ENCODE data around the gene DPY30.
"Not testable (repeated sequence)": the region's sequence is repeated elsewhere in the genome, so short reads cannot be mapped to it uniquely, and the experiment has no call there.

The DPY30 gene
- 11.6 to 30.8 (median 27.1) reads per million in 3 experiments for total RNA-seq

DNA sequence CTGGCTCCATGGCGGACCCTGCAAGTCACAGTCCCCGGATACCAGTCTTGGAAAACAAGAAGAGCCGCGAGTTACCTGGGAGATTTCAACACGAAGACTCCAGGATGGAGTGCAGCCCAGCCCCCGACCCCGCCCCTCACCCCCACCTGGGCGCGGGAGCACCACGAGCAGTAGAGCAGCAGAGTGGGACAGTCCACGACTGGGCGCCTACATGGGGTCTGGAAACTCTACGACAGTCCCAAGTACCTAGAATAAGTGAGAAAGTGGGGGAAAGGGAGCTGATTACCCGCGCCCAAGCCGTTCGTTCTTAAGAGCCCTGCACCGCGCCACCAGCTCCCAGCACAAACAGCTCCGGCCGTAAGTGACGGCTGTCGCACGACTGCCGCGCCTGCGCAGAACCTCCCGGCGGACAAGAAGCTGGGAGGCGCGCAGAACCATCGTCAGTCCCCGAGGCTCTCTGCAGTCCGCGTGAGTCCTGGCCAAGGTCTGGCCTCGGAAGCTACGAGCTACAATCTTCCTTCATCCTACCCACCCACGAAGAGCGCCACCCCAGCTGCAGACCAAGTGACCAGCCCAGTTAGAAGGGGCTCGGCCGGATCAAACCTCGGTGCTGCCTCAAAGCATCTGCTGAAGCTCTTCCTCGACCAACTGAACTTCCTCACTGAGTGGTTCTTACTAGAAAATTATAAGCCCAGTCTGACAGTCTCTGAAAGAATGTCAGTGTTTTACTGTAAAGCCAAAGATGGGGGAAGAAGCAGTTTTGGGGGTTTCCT, at the start of gene DPY30:
Gene DPY30, minus strand, starts transcription at position 359 of the 773 bp plus-strand sequence. Its CDS starts 349 bp downstream, at position 10.
- peak; percentile 88 for DNase-seq

DNA sequence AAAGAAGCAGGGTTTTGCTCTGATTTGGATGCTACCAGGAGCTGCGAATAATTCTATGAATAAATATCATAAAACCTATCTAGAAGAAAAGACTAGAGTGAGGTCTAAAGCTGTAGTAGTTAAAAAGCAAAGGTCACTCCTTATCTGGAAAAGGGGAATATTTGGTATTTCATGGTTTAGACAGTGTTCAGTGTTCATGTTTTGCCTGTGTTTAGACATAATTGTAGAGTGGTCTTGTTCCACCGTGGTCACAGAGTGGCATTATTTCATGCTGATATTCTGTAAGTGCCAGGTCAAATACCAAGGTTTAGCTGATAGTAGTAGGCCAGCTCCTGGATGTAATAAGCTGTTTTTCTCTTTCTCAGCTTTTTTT, 34.5 kb upstream of the DPY30 start:
- DNase-seq, result no peak

DNA sequence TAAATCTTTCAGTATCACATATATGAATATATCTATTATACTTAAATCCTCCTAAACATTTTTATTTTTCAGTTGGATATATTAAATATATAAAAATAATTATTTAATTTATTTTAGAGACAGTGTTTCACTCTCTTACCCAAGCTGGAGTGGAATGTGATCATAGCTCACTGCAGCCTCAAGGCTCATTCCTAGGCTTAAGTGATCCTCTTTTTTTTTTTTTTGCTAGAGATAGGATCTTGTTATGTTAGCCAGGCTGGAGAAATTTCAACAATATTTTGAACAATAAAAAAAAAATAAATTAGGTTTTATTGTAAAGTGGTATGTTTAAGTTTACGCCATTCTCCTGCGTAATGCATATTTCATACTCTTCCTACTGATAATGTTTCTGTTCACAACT, 27.9 kb upstream of the DPY30 start:
- DNase-seq, result no peak

DNA sequence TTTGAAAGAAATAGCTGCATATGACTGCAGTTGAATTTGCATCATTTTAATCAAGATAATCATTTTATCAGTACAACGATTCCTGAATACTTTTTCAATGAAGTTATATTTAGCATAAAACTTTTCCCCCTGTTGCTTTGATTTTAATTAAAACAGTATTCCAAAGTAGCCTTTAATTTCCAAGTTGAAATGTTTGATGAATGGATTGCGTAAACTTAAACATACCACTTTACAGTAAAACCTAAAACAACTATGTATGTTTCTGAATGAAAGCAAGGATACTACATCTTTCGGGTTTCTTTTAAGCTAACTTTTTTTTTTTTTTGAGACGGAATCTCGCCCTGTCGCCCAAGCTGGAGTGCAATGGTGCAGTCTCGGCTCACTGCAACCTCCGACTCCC, 25.1 kb upstream of the DPY30 start:
- no peak for DNase-seq

DNA sequence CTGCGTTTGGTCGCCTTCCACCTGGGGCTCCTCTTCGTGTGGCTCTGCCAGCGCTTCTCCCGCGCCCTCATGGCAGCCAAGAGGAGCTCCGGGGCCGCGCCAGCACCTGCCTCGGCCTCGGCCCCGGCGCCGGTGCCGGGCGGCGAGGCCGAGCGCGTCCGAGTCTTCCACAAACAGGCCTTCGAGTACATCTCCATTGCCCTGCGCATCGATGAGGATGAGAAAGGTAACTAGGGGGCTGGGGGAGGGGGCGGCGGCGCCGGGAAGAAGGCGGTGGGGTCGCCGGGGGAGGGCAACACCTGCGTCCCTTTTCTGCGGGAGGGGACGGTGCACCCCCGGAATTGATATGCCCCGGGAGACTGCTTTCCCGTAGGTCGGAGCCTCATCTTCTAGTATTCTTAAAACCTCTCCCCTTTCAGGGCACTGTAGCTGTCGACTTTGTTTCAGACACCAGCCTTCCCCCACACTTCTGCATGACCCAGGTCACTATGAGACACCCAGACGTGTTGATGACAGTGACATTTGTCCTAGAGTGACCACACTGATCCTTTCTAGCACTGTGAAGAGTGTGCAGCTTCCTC, 24.5 kb upstream of the DPY30 start:
- peak; percentile 10 for DNase-seq

DNA sequence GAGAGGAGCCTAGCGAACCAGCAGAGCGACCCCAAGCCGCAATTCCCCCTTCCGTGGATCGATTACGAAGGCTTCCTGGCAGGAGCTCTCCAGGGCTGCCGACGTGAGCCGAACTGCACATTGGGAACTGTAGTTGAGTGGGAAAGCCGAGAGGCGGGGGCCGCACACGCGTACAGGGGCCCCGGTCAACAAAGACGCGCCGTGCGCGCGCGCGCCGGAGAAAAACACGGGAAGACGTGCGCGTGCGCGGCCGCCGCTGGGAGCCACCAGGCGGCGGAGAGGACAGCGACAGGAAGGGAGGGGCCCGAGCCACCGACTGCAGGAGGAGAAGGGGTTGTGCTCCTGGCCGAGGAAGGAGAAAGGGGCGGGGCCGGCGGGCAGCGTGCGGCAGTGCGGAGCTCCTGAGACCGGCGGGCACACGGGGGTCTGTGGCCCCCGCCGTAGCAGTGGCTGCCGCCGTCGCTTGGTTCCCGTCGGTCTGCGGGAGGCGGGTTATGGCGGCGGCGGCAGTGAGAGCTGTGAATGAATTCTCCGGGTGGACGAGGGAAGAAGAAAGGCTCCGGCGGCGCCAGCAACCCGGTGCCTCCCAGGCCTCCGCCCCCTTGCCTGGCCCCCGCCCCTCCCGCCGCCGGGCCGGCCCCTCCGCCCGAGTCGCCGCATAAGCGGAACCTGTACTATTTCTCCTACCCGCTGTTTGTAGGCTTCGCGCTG, 23.9 kb upstream of the DPY30 start, which contains the start of gene SPAST:
Gene SPAST, plus strand, starts transcription at position 247 of the 711 bp plus-strand sequence. Its CDS starts 276 bp downstream, at position 523.
- peak; percentile 95 for DNase-seq

DNA sequence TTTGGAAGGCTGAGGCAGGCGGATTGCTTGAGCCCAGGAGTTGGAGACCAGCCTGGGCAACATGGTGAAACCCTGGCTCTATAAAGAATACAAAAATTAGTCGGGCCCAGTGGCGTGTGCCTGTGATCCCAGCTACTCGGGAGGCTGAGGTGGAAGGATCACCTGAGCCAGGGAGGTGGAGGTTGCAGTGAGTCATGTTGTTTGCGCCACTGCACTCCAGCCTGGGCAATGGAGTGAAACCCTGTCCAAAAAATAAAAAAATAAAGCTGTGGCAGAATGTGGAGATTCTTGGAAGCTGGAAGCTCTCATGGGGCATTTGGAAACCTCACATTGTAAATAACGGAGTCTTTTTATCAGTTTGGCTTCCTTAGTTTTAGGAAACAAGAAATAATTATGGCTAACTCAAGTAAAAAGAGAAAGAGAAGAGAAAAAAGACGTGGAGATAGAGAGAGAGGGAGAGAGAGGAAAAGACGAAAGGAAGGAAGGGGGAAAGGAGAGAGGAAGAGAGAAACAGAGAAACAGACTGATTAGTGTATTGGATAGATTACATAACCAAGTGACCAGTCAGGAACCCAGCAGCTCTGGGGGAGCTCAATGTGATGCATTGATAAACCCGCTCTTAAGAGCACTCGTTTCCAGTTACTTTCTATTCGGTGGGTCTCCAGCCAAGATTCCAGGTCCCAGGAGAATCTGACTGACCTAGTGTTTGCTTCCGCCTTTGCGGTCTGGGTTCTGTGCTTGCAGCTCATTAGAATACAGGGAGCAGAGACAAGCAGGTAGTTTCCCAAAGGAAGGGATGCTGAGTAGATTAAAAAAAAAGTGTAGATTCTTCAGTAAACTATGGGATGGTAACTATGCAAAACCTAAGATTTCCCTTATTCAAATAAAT, 22.6 kb upstream of the DPY30 start:
- DNase-seq, result no peak

DNA sequence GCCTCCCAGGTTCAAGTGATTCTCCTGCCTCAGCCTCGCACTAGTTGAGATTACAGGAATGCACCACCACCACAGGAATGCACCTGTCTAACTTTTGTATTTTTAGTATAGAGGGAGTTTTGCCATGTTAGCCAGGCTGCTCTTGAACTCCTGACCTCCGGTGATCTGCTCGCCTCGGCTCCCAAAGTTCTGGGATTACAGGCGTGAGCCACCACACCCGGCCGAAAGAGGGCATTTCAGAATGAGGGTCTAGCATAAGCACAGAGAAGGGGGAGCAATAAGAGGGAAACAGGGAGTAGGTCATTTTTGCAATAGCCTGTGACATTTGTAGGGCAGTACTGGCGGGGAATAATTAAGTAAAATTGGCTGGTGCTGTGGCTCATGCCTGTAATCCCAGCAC, 21.8 kb upstream of the DPY30 start:
- no peak for DNase-seq

DNA sequence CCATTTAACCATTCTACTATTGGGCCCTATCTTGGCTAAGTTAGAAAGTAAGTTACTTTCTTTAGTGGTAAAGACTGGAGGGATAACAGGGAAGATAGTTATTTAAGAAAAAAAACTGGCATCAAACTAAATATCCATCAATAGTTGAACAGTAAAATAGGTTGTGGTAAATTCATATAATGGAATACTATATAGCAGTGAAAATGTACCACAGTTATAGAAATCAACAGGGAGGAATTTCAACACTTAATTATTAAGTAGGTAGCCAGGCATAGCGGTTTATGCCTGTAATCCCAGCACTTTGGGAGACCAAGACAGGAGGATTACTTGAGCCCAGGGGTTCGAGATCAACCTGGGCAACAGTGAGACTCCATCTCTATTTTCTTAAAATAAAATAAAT, 20.7 kb upstream of the DPY30 start:
- DNase-seq, result no peak

DNA sequence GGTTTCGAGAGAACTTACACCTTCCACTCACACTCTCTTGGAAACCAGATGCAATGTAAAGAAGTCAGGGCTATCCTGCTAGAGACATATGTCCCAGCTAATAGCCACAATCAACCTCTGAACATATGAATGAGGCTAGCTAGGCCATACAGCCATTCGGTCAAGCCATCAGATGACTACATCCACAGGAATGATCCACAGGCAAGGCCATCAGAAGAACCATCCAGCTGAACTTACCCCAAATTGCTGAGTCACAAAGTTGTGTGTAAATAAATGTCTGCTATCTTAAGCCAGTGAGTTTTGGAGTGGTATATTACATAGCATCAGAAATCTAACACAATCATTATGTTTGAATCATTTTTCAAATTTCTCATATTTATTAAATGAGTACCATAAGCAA, 18.5 kb upstream of the DPY30 start:
- no peak for DNase-seq

DNA sequence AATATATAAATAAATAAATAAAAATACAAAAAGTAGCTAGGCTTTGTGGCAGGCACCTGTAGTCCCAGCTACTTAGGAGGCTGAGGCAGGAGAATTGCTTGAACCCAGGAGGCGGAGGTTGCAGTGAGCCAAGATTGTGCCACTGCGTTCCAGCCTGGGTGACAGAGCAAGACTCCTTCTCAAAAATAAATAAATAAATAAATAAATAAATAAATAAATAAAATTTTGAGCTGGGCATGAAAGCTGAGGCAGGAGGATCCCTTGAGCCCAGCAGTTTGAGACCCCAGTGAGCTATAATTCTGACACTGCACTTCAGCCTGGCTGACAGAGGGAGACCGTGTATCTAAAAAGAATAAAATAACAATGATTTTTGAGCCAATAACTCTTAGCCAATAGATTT, 15.0 kb upstream of the DPY30 start:
- not testable (repeated sequence) for DNase-seq

DNA sequence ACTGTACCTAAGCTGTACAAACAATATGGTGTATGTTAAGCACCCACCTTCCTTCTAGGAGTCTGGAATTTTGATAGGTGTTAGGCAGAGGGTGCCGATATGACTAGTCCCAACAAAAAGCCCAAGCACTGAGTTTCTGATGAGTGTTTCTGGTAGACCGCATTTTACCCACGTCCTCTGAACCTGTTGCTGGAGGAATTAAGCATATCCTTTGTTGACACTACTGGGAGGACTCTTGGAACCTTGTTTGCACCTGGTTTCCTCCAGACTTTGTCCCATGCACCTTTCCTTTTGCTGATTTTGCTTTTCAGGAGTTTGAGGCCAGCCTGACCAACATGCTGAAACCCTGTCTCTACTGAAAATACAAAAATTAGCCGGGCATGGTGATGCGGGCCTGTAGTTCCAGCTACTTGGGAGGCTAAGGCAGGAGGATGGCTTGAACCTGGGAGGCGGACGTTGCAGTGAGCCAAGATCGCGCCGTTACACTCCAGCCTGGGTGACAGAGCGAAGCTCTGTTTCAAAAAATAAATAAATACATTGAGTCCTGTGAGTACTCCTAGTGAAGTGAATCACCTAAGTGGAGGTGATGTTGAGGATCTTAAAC, 12.3 kb upstream of the DPY30 start:
- no peak for DNase-seq

DNA sequence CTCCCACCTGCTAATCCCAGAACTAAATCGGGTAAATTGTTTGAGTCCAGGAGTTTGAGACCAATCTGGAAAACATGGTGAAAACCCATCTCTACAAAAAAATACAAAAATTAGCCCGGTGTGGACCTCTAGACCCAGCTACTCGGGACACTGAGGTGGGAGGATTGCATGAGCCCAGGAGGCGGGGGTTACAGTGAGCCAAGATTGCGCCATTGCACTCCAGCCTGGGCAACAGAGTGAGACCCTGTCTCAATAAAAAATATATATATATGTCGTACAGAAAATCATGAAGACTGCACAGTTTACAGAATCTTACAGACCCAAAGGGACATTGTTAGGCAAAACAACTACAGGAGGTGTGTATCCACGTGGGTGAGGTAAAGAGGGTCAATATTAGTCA, 4.0 kb upstream of the DPY30 start:
- DNase-seq, result no peak

DNA sequence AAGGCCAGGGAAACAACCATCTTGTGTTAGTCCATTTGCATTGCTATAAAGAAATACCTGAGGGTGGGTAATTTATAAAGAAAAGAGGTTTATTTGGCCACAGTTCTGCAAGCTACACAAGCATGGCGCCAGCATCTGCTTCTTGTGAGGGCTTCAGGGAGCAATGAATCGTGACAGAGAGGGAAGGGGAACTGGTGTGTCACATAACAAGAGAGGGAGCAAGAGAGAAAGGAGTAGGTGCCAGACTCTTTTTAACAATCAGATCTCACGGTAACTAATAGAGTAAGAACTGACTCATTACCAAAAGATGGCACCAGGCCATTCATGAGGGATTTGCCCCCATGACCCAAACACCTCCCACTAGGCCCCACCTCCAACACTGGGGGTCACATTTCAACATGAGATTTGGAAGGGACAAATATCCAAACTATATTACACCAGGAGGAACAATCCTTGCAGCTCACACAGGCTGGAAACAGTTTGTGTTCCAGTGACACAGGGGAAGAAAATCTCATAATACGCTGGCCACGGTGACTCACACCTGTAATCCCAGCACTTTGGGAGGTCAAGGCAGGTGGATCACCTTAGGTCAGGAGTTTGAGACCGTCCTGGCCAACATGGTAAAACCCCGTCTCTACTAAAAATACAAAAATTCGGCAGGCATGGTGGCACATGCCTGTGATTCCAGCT, 5.3 kb downstream of the DPY30 start:
- not testable (repeated sequence) for DNase-seq

DNA sequence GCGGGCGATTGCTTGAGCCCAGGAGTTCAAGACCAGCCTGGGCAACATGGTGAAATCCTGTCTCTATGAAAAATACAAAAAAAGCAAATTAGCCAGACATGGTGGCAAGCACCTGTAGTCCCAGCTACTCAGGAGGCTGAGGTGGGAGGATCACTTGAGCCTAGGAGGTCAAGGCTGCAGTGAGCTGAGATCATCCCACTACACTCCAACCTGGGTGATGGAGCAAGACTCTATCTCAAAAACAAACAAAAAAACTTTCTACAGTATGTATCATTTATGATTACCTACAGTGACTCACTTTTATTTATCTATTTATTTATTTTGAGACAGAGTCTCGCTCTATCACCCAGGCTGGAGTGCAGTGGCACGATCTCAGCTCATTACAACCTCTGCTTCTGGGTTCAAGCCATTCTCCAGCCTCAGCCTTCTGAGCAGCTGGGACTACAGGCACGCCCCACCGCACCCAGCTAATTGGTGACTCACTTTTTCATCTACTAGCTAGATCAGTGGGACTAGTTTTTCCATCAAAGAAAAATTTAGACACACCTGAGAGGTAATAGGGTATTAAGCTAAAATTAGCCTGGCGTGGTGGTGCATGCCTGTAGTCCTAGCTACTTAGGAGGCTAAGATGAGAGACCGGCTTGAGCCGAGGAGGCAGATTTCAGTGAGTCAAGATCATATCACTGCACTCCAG, 20.7 kb downstream of the DPY30 start:
- not testable (repeated sequence) for DNase-seq

DNA sequence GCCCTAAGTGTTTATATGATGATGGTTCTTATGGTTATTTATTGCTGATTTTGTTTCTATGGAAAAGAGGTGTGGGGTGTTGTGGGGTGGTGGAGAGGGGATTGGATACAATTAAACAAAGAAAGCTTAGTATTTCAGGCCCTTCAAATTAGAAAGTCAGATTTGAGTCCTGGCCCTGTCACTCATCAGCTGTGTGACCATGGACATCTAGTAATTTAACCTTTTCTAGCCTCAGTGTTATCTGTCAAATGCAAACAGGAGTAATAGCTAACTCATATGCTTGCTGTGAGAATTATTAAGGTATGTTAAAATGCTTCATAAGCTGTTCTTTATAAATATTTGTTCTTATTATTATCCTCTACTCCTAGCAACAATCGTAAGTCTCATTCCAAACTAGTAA, 26.7 kb downstream of the DPY30 start:
- DNase-seq, result no peak

DNA sequence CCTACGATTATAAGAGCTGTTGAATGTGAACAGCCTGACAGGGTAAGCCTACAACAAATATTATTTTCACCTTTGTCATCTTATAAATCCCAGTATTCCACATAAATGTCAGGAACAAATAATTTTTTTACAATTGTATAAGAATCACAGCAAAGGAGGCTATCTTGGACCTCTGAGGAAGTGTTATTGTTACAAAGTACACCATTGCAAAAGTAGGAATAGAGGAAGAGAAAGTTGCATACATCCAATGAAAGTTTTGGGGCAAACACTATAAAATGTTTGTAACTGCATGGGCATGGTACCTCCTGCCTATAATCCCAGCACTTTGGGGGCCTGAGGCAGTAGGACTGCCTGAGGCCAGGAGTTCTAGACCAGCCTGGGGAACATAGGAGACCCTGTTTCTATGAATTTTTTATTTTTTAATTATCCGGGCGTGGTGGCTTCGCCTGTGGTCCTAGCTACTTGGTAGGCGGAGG, 28.1 kb downstream of the DPY30 start:
- no peak for DNase-seq

DNA sequence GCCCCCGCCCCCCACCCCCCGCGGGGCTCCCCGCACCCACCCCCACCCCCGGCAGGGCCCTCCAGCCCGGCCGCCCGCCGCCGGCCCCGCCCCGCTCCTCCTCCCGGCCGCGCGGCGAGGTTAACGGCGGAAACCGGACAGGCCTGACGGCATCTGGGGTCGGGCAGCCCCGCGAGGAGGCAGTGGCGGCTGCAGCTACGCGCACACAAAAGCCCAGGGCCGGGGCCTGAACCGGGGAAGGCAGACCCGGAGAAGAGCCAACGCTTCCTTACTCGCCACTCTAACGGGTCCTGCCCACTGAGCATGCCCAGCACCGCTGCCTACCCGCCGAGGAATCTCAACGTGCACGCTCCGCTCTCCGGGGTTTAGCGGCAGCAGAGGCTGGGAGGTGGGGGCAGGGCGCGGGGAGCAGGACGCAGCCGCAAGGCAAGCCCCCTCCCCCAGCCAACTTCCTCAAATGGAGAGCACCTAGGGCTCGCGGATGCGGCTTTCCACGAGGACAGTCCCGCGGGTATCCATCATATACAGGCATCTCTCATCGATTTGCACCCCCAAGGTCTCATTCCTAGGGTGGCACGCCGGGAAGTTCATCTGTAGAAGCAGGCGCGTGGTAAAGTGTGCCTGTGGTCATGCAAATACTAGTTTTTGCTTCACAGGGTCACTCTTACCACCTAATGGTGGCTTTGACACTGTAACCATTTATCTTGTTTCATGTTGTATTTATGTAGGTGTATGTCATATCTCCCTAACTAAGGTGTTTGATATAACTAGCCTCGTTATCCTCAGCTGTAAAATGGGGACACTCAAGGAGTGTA, 28.7 kb downstream of the DPY30 start, which contains the start of gene MEMO1:
Gene MEMO1, minus strand, starts transcription at position 339 of the 815 bp plus-strand sequence. CDS start 761 bp downstream, outside the sequence.
- DNase-seq, result peak; percentile 93

DNA sequence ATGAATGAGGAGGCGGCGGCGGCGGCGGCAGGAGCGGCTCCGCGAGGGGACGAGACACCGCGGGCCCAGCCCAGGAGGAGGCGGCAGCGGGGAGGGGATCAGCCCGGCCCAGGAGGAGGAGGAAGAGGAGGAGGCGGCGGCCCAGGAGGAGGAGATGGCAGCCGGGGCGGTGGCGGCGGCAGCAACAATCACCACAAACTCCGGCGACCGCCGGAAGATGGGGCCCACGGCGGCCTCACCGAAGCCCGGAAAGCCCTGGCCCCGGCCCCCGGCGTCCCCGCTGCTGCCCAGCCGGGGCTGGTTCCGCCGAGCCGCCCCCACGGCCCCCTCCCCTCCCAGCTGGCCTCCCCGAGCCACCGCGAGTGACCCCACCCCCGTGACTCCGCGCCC, 29.3 kb downstream of the DPY30 start:
- DNase-seq, result peak; percentile 75

Measured in central memory CD4-positive, alpha-beta T cell (primary cell).